NCI-H146 (cell line): ENCODE measurements around the gene MET.
"Not testable (repeated sequence)": the region's sequence is repeated elsewhere in the genome, so short reads cannot be mapped to it uniquely, and the experiment has no call there.

Experiments
- DNase-seq: peaks from one replicate; lab custom pipeline; 2025; lab: John Stamatoyannopoulos, UW

The MET gene

GRCh38 chr7:116671681-116672595, at the start of gene MET:
TSS of gene MET (plus strand) at chr7:116672196. CDS start at chr7:116699085, 26,889 bp downstream.
- peak; percentile 64 for DNase-seq

GRCh38 chr7:116626886-116627285, 45.1 kb upstream of the MET start:
- DNase-seq = no peak

- DNase-seq = no peak
Observed at GRCh38 chr7:116629051-116629463, 42.9 kb upstream of the MET start.

GRCh38 chr7:116630357-116630756, 41.6 kb upstream of the MET start:
- no peak for DNase-seq

GRCh38 chr7:116630932-116631671, 40.9 kb upstream of the MET start:
- no peak for DNase-seq

GRCh38 chr7:116631676-116632075, 40.3 kb upstream of the MET start:
- DNase-seq = no peak

GRCh38 chr7:116632384-116632783, 39.6 kb upstream of the MET start:
- no peak for DNase-seq

- no peak for DNase-seq
Observed at GRCh38 chr7:116633131-116633988, 38.6 kb upstream of the MET start.

GRCh38 chr7:116636997-116637396, 35.0 kb upstream of the MET start:
- DNase-seq = no peak

- not testable (repeated sequence) for DNase-seq
Observed at GRCh38 chr7:116638592-116638991, 33.4 kb upstream of the MET start.

- no peak for DNase-seq
Observed at GRCh38 chr7:116641551-116642153, 30.3 kb upstream of the MET start.

GRCh38 chr7:116643148-116643547, 28.8 kb upstream of the MET start:
- not testable (repeated sequence) for DNase-seq

GRCh38 chr7:116644628-116645027, 27.4 kb upstream of the MET start:
- no peak for DNase-seq

- DNase-seq = no peak
Observed at GRCh38 chr7:116647290-116647689, 24.7 kb upstream of the MET start.

- DNase-seq = no peak
Observed at GRCh38 chr7:116647861-116648260, 24.1 kb upstream of the MET start.

GRCh38 chr7:116650436-116650835, 21.6 kb upstream of the MET start:
- DNase-seq = no peak

- DNase-seq = no peak
Observed at GRCh38 chr7:116652793-116653192, 19.2 kb upstream of the MET start.

- no peak for DNase-seq
Observed at GRCh38 chr7:116653204-116653603, 18.8 kb upstream of the MET start.

GRCh38 chr7:116653646-116654045, 18.4 kb upstream of the MET start:
- DNase-seq = no peak

- not testable (repeated sequence) for DNase-seq
Observed at GRCh38 chr7:116659248-116659647, 12.7 kb upstream of the MET start.

- no peak for DNase-seq
Observed at GRCh38 chr7:116661865-116662264, 10.1 kb upstream of the MET start.

- DNase-seq = no peak
Observed at GRCh38 chr7:116663744-116664143, 8.3 kb upstream of the MET start.
